Naive B cell (primary cell): ENCODE measurements around the gene PEAR1. TPM values are rescaled to one million over a fixed set of nuclear protein-coding genes. Genes with fewer than 3 reads are reported as not detected.

ENCODE experiments used
- ATAC-seq, 2 donors: fragments of 150-1000 bp; cut with Tn5 transposase; 2 replicates each; pipeline ENCODE4 v1.10.0; 2021; ENCODE audit warnings: low read depth in 2 of 2, mild to moderate bottlenecking in 2 of 2, moderate library complexity in 2 of 2
- DNase-seq: peaks from one replicate; pipeline ENCODE4 v3.0.0; 2022
- H3K27ac Mint-ChIP-seq, 6 donors: one replicate each; pipeline ENCODE4 v1.8.0; 2020 to 2022; ENCODE audit warnings: mild to moderate bottlenecking in 6 of 6, mixed read lengths in 6 of 6, moderate library complexity in 5 of 6, inconsistent platforms in 2 of 6
- H3K27me3 Mint-ChIP-seq, 3 donors: one replicate each; pipeline ENCODE4 v1.8.0; 2021 to 2022; ENCODE audit warnings: mixed read lengths in 3 of 3, mild to moderate bottlenecking in 1 of 3
- H3K36me3 Mint-ChIP-seq, 2 donors: one replicate each; pipeline ENCODE4 v1.8.0; 2020 to 2022; ENCODE audit warnings: mixed read lengths in 2 of 2, inconsistent platforms in 1 of 2, mild to moderate bottlenecking in 1 of 2
- H3K4me1 Mint-ChIP-seq, 3 donors: one replicate each; pipeline ENCODE4 v1.8.0; 2020 to 2022; ENCODE audit warnings: mixed read lengths in 3 of 3, inconsistent platforms in 1 of 3, mild to moderate bottlenecking in 1 of 3, moderate library complexity in 1 of 3
- H3K4me3 Mint-ChIP-seq, 8 donors: one replicate each; pipeline ENCODE4 v1.8.0; 2020 to 2022; ENCODE audit warnings: mild to moderate bottlenecking in 8 of 8, mixed read lengths in 8 of 8, moderate library complexity in 8 of 8, inconsistent platforms in 2 of 8
- H3K9me3 Mint-ChIP-seq, 7 donors: one replicate each; pipeline ENCODE4 v1.8.0; 2020 to 2022; ENCODE audit warnings: mixed read lengths in 7 of 7, mild to moderate bottlenecking in 5 of 7, inconsistent platforms in 2 of 7, moderate library complexity in 1 of 7
- polyA plus RNA-seq, 6 donors: library from polyadenylated mRNA; unstranded; fragments of 300-500 nt; fragmentation: Illumina TruSeq; gene quantifications; one replicate each; pipeline ENCODE4 v1.2.3, GENCODE V29; 2021; ENCODE audit warnings: low read depth in 6 of 6

The PEAR1 gene
- polyA plus RNA-seq, 6 donors from 2014 or later: 0.11 to 0.85 (median 0.27) TPM; not detected in 3

DNA sequence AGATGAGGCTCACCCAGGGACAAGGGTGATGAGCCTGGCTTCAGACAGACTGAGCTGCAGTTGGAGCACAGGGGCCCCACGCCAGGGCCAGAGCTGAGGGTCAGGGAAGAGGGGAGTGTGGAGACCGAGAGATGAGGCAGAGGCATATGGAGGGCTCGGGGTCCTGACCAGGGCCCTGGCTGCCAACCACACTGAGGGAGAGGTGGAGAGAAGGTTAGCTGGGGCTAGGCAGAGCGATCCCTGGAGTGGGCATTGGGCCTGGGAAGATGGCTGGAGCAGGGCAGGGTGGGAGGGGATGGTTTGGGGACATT lies 8.0 kb downstream of the PEAR1 start:
- Mint-ChIP-seq H3K4me3 (no peak overlapping the region), H3K4me1 (peaks cover 0 to 5% (median 0%) of the 10 kb centered on the region in 3 donors), H3K27ac (peak overlapping the region in 1 of 6 donors; percentile 28), H3K27me3 (peaks cover 14 to 68% (median 62%) of the 10 kb centered on the region in 3 donors), H3K9me3 (no peaks in the 10 kb centered on the region), H3K36me3 (no peaks in the 10 kb centered on the region)
- DNase-seq (no peak), ATAC-seq (no peak)

DNA sequence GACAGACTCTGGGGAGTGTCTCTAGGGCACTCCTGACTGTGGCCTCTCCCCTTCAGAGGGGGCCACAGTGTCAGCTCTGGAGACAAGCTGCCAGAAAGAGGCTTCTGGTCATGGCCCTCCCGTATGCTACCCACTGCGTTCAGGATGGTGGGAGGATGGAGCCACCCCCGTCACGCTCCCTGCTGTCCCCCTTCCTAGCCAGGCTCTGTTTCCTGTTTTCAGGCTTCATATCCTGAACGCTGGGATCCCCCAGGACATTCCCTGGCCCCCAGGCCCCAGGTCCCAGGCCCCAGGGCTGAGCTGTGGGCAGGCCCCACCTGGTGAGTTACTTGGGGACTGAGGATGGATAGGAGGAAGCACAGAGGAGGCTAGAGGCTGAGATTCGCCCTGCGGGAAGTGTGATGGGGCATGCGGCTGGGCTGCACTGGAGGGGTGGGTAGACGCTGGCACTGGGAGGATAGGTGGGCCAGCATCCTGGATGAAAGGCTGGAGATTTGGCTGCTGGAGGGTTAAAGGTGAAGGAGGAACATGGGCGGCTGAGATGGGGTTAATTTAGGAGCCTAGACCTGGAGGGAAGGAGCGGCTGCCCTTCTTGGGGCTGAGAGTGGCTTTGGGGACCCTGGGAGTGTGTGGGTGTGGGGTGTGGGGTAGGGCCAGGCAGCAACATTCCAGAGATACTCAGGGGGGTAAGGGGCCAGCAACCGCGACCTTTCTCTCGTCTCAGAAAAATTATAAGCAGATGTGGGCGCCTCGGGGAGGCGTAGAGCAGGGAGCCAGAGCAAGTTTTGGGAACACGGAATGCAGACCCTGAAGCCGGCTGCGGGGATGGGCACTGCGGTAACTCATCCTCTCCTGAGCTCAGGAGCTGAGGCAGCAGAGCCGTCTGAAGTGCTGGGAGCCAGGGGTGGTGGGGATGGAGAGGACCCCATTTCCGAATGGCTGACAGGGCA lies 8.7 kb downstream of the PEAR1 start:
- Mint-ChIP-seq H3K4me3 (no peak overlapping the region), H3K27ac (peak overlapping the region in 1 of 6 donors; percentile 44), H3K9me3 (no peaks in the 10 kb centered on the region), H3K4me1 (peaks cover 0 to 5% (median 0%) of the 10 kb centered on the region in 3 donors), H3K27me3 (peaks cover 19 to 68% (median 61%) of the 10 kb centered on the region in 3 donors), H3K36me3 (no peaks in the 10 kb centered on the region)
- DNase-seq (no peak), ATAC-seq (no peak)

DNA sequence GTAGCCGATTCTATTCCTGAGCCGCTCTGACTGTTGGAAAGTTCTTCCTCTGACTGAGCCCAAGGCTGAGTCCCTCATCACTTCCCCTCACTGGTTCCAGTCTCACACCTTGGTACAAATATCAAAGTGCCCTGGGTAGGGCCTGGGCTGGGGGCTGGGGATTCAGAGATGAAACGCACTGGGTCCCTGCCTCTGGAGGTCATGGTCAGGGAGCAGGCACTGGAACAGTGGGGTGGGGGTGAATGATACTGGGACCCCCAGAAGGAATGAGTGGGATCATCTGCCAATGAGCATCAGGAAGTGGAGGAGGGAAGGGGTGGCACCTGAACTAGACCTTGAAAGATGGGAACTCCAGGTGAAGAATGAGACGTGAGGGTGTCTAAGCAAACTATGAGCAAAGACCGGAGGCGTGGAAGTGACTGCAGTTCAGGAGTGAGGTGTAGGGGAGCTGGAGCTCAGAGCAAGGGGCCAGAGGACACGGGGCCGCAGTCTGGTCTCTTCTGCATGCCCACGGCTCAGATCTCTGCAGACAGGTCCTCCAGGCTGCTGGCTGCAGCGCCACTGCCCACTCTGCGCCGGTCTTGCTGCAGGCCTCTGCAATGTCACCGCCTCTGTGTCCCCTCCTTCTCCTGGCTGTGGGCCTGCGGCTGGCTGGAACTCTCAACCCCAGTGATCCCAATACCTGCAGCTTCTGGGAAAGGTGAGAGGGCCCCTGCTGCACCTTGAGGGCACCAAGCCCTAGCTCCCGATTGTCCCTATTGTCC lies 10.0 kb downstream of the PEAR1 start:
- Mint-ChIP-seq H3K27me3 (peaks cover 16 to 60% (median 56%) of the 10 kb centered on the region in 3 donors), H3K27ac (no peak overlapping the region), H3K4me1 (peaks cover 0 to 2% (median 0%) of the 10 kb centered on the region in 3 donors), H3K4me3 (peak overlapping the region in 1 of 8 donors; percentile 43), H3K36me3 (no peaks in the 10 kb centered on the region), H3K9me3 (no peaks in the 10 kb centered on the region)
- DNase-seq (no peak), ATAC-seq (no peak)

DNA sequence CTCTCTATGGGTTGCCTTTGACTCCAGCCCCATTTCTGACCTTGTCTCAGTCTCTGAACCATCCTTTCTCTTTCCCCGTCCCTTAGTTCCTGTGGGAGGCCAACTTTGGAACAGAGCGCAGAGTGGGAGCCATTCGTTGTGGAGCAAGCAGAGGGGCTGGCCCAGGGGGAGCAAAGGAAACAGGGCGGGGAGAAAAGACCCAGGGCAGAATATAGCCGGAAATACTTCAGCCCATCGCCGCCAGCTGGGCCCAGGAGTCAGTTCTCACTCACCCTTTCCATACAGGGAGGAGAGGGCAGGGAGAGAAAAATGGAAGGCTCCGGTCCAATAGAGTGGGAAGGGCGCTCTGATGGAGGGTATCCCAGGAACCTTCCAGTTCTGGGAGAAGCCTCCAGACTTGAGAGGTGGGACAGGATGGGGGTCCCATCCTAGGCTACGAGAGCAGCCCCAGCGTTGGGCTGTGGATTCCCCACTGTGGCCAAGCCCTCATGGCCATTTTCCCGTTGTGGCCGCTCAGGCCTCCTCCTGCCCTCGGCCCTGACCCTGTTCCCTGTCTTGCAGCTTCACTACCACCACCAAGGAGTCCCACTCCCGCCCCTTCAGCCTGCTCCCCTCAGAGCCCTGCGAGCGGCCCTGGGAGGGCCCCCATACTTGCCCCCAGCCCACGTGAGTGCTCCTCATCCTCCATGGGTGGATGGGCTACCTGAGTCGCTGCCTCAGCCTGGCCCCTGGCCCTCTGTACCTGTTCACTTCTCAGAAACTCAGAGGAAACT lies 10.9 kb downstream of the PEAR1 start:
- no peak for DNase-seq
- H3K9me3 Mint-ChIP-seq: no peaks in the 10 kb centered on the region
- peak overlapping the region in 1 of 8 donors; percentile 43 for H3K4me3 Mint-ChIP-seq
- peaks cover 14 to 51% (median 50%) of the 10 kb centered on the region in 3 donors for H3K27me3 Mint-ChIP-seq
- no peak for ATAC-seq
- H3K27ac Mint-ChIP-seq: no peak overlapping the region
- no peaks in the 10 kb centered on the region for H3K4me1 Mint-ChIP-seq
- no peaks in the 10 kb centered on the region for H3K36me3 Mint-ChIP-seq

DNA sequence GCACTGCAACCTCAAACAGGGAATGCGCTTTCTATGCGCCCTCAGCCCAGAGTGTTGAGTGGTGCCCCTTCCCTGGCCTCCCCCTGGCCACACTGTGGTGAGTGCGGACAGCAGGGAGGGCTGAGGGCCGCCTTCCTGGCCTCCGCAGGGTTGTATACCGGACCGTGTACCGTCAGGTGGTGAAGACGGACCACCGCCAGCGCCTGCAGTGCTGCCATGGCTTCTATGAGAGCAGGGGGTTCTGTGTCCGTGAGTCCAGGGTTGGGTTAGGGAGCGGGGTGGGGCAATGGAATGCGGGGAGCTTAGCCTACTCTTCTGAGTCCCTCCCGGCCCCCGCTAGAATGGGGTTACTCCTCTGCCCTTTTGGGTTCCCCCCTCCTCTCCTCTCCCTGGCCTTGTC lies 11.7 kb downstream of the PEAR1 start:
- H3K36me3 Mint-ChIP-seq: no peaks in the 10 kb centered on the region
- H3K9me3 Mint-ChIP-seq: no peaks in the 10 kb centered on the region
- ATAC-seq: no peak

DNA sequence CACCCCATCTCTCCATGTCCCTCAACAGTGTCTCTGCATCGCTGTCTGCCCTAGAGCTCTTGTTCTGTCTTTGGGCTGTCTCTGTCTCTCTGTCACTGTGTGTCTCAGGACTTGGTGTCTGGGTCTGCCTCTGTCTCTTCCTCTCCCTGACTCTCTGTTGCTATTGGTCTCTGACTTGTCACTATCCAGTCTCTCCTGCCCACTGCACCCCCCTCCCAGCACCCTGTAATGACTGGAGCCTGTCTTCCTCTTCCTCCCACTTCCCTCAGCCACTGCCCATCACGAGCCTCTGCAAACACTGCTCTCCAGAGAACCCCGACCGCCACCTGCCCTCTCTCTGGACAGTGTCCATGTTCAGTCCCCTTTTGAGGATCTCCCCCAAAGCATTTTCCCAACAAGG lies 12.1 kb downstream of the PEAR1 start:
- H3K4me3 Mint-ChIP-seq: no peak overlapping the region
- no peak for DNase-seq
- H3K27me3 Mint-ChIP-seq: peaks cover 14 to 57% (median 40%) of the 10 kb centered on the region in 3 donors
- no peak overlapping the region for H3K27ac Mint-ChIP-seq
- no peaks in the 10 kb centered on the region for H3K36me3 Mint-ChIP-seq
- H3K9me3 Mint-ChIP-seq: no peaks in the 10 kb centered on the region
- peaks cover 0 to 5% (median 0%) of the 10 kb centered on the region in 3 donors for H3K4me1 Mint-ChIP-seq
- no peak for ATAC-seq

More for the DNA sequence above, 11.7 kb downstream of the PEAR1 start:
- Mint-ChIP-seq H3K27me3 (peaks cover 14 to 52% (median 44%) of the 10 kb centered on the region in 3 donors), H3K4me1 (peaks cover 0 to under 1% (median 0%) of the 10 kb centered on the region in 3 donors), H3K4me3 (no peak overlapping the region), H3K27ac (no peak overlapping the region)
- DNase-seq: no peak

DNA sequence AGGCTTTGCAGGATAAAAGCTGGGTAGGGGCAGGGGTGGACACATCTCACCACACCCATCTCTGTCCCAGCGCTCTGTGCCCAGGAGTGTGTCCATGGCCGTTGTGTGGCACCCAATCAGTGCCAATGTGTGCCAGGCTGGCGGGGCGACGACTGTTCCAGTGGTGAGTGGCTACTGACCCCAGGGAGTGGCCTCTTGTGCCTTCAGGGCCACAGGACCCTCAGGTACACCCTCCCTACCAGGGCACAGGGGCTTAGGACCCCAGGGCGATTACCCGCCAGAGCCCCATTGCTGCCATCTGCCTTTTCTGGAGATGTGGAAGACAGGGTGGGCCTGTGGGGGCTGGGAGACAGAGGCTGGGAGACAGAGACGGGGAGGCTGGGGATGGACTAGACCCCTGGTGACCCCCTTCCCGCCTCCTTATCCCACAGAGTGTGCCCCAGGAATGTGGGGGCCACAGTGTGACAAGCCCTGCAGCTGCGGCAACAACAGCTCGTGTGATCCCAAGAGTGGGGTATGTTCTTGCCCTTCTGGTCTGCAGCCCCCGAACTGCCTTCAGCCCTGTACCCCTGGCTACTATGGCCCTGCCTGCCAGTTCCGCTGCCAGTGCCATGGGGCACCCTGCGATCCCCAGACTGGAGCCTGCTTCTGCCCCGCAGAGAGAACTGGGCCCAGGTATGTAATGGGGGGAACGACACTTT lies 12.8 kb downstream of the PEAR1 start:
- ATAC-seq (no peak), DNase-seq (no peak)
- no peaks in the 10 kb centered on the region for H3K36me3 Mint-ChIP-seq
- H3K27ac Mint-ChIP-seq: no peak overlapping the region
- H3K9me3 Mint-ChIP-seq: no peaks in the 10 kb centered on the region
- peaks cover 0 to 5% (median 0%) of the 10 kb centered on the region in 3 donors for H3K4me1 Mint-ChIP-seq
- peaks cover 14 to 60% (median 34%) of the 10 kb centered on the region in 3 donors for H3K27me3 Mint-ChIP-seq
- no peak overlapping the region for H3K4me3 Mint-ChIP-seq

DNA sequence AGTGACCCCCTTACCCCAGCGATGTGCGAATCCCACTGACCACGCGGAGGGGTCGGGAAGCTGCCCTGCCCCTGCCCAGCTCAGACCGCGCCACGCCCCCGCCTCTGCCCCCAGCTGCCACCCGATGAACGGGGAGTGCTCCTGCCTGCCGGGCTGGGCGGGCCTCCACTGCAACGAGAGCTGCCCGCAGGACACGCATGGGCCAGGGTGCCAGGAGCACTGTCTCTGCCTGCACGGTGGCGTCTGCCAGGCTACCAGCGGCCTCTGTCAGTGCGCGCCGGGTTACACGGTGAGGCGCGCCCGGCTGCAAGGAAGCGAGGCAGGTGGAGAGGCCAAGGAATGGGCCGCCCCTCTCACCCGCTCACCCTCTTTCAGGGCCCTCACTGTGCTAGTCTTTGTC lies 15.0 kb downstream of the PEAR1 start:
- H3K4me1 Mint-ChIP-seq: peaks cover 0 to 5% (median 0%) of the 10 kb centered on the region in 3 donors
- no peaks in the 10 kb centered on the region for H3K36me3 Mint-ChIP-seq
- no peak overlapping the region for H3K27ac Mint-ChIP-seq
- H3K4me3 Mint-ChIP-seq: no peak overlapping the region
- ATAC-seq (no peak), DNase-seq (no peak)
- H3K9me3 Mint-ChIP-seq: no peaks in the 10 kb centered on the region
- peaks cover 18 to 42% (median 34%) of the 10 kb centered on the region in 3 donors for H3K27me3 Mint-ChIP-seq

DNA sequence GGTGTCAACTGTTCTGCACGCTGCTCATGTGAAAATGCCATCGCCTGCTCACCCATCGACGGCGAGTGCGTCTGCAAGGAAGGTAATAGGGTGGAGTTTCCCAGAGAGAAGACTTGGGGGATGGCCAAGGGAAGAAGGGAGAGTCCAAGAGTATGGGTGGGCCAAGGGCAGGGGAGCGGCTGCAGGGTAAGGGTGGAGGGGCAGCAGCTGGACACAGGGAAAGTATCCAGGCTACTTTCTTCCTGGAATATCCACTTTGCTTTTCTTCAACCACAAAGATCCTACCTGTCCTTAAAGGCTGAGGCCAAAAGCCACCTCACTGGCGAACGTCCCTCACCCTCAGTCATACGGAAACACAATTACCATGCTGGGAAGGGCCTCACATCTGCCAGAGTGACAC lies 15.4 kb downstream of the PEAR1 start:
- peaks cover 0 to 5% (median 0%) of the 10 kb centered on the region in 3 donors for H3K4me1 Mint-ChIP-seq
- no peak for DNase-seq

DNA sequence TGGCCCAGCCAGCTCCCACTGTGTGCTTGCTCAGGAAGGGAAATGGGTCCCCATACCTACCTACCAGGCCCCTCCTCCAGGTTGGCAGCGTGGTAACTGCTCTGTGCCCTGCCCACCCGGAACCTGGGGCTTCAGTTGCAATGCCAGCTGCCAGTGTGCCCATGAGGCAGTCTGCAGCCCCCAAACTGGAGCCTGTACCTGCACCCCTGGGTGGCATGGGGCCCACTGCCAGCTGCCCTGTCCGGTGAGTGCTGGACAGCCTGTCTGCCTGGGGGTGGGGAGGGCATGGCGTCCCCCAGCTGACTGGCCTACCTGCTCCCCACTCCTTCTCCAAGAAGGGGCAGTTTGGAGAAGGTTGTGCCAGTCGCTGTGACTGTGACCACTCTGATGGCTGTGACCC lies 16.2 kb downstream of the PEAR1 start:
- Mint-ChIP-seq H3K4me3 (no peak overlapping the region), H3K27ac (no peak overlapping the region), H3K27me3 (peaks cover 14 to 49% (median 45%) of the 10 kb centered on the region in 3 donors), H3K4me1 (peaks cover 0 to 5% (median 0%) of the 10 kb centered on the region in 3 donors), H3K36me3 (no peaks in the 10 kb centered on the region), H3K9me3 (no peaks in the 10 kb centered on the region)
- DNase-seq: no peak
- ATAC-seq: no peak

More for the DNA sequence above, 15.4 kb downstream of the PEAR1 start:
- Mint-ChIP-seq H3K36me3 (no peaks in the 10 kb centered on the region), H3K27me3 (peaks cover 16 to 42% (median 38%) of the 10 kb centered on the region in 3 donors), H3K4me3 (no peak overlapping the region), H3K27ac (no peak overlapping the region), H3K9me3 (no peaks in the 10 kb centered on the region)
- ATAC-seq: no peak

DNA sequence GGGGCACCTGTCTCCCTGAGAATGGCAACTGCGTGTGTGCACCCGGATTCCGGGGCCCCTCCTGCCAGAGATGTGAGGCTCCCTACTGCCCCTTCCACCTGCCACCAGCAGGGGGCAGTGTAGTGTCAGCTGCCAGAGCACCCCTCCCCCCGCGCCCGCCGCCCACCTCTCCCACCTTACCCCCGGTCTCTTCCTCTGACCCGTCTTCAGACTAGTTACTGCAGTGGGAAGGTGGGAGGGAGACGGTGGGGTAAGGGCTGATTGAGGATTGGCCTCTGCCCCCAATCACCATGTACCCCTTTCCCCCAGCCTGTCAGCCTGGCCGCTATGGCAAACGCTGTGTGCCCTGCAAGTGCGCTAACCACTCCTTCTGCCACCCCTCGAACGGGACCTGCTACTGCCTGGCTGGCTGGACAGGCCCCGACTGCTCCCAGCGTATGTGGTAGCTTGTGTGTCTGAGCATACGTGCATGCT lies 16.8 kb downstream of the PEAR1 start:
- DNase-seq: no peak

DNA sequence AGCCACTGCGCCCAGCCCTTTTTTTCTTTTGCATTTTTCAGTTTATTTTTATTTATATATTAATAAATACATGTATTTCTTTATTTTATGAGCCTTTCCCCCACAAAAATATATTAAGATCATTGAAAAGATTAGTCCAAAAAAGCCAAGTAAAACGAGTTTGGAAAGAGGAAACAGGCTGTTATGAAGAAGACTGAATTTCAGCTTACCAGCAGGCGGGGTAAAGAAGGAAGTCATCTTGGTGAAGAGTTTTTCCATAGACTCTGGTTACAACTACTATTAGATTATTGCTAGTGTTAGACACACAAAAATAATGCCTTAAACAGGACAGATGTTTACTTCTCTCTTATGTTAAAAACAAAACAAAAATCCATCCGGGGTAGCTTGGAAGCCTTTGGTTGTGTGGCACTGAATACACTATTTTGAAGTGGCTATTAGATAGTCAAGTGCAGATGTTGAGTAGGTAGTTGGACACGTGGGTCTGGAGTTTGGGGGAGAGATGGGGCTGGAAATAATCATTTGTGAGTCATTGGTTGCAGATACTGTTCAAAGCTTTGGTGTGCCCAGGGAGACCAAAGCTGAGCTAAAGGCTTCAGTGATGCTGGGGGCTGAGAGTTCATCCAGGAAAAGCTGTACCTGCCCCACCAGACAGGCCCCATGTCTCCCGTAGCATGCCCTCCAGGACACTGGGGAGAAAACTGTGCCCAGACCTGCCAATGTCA lies 18.2 kb downstream of the PEAR1 start:
- Mint-ChIP-seq H3K27ac (no peak overlapping the region), H3K36me3 (no peaks in the 10 kb centered on the region), H3K9me3 (peaks cover 0 to 3% (median 0%) of the 10 kb centered on the region in 7 donors), H3K4me1 (peaks cover 0 to 5% (median 0%) of the 10 kb centered on the region in 3 donors), H3K4me3 (no peak overlapping the region), H3K27me3 (peaks cover 20 to 58% (median 55%) of the 10 kb centered on the region in 3 donors)
- DNase-seq (no peak), ATAC-seq (no peak)

More for the DNA sequence above, 16.8 kb downstream of the PEAR1 start:
- peaks cover 0 to 5% (median 0%) of the 10 kb centered on the region in 3 donors for H3K4me1 Mint-ChIP-seq
- no peaks in the 10 kb centered on the region for H3K9me3 Mint-ChIP-seq
- ATAC-seq: peak in 1 of 2 donors; percentile 30
- peaks cover 14 to 53% (median 51%) of the 10 kb centered on the region in 3 donors for H3K27me3 Mint-ChIP-seq
- no peaks in the 10 kb centered on the region for H3K36me3 Mint-ChIP-seq
- no peak overlapping the region for H3K27ac Mint-ChIP-seq
- no peak overlapping the region for H3K4me3 Mint-ChIP-seq
